ENCODE measurements around the gene WASF2. TPM values are rescaled to one million over a fixed set of nuclear protein-coding genes. Genes with fewer than 3 reads are reported as not detected.

WASF2 gene
- total and polyA plus RNA-seq, 2 of the 13 experiments (the other 11 are each of a cell fraction or from before 2014, with no cell fraction given): 10.4 to 27.7 TPM

- TF ChIP-seq POLR2G (IDR thresholded peaks at IDR 0.05; ENCODE audit: low read depth, low read length) (peak; percentile 37), ZNF614 (CRISPR knock-in tag; IDR thresholded peaks at IDR 0.05; ENCODE audit: borderline replicate concordance) (0 out of 2 replicates have a peak, but pooled peaks have one; percentile 11), SP5 (CRISPR knock-in tag; IDR thresholded peaks at IDR 0.05; ENCODE audit: borderline replicate concordance, low read depth) (no peak), MXD3 (CRISPR knock-in tag; IDR thresholded peaks at IDR 0.05) (peak; percentile 47; the same call in 1 of the 2 replicates), MTA1 (CRISPR knock-in tag; IDR thresholded peaks at IDR 0.05; ENCODE audit: borderline replicate concordance) (no peak), ZBTB33 (CRISPR knock-in tag; IDR thresholded peaks at IDR 0.05) (no peak), PATZ1 (CRISPR knock-in tag; IDR thresholded peaks at IDR 0.05) (peak; percentile 63), MXD1 (CRISPR knock-in tag; IDR thresholded peaks at IDR 0.05) (peak; percentile 75; the same call in 1 of the 2 replicates), ZNF678 (CRISPR knock-in tag; IDR thresholded peaks at IDR 0.05) (no peak), NBN (conservative IDR thresholded peaks at IDR 0.05) (no peak), RBM39 (IDR thresholded peaks at IDR 0.05; ENCODE audit: low read depth, low read length, poor library complexity, severe bottlenecking) (no peak), SPEN (CRISPR knock-in tag; IDR thresholded peaks at IDR 0.05; ENCODE audit: low read depth) (peak; percentile 17; the same call in 1 of the 2 replicates), GATAD2A (CRISPR knock-in tag; IDR thresholded peaks at IDR 0.05) (0 out of 2 replicates have a peak, but pooled peaks have one; percentile 5), ZNF589 (CRISPR knock-in tag; conservative IDR thresholded peaks at IDR 0.05) (0 out of 2 replicates have a peak, but pooled peaks have one; percentile 49), TFDP2 (CRISPR knock-in tag; IDR thresholded peaks at IDR 0.05) (peak; percentile 37; the same call in 1 of the 2 replicates), RFX1 (IDR thresholded peaks at IDR 0.05) (peak; percentile 65; the same call in 1 of the 2 replicates), KDM3A (CRISPR knock-in tag; IDR thresholded peaks at IDR 0.05; ENCODE audit: low read depth) (0 out of 2 replicates have a peak, but pooled peaks have one; percentile 24), ZBTB14 (CRISPR knock-in tag; IDR thresholded peaks at IDR 0.05) (peak; percentile 77), ZNF563 (CRISPR knock-in tag; IDR thresholded peaks at IDR 0.05) (peak; percentile 80; the same call in 1 of the 2 replicates), ZNF414 (CRISPR knock-in tag; IDR thresholded peaks at IDR 0.05) (no peak)
These were observed 38.2 kb upstream of the WASF2 start (continued) for GRCh38 chr1:27527890-27528817.
